ENCODE results near the gene TNS1.

Gene TNS1

DNA sequence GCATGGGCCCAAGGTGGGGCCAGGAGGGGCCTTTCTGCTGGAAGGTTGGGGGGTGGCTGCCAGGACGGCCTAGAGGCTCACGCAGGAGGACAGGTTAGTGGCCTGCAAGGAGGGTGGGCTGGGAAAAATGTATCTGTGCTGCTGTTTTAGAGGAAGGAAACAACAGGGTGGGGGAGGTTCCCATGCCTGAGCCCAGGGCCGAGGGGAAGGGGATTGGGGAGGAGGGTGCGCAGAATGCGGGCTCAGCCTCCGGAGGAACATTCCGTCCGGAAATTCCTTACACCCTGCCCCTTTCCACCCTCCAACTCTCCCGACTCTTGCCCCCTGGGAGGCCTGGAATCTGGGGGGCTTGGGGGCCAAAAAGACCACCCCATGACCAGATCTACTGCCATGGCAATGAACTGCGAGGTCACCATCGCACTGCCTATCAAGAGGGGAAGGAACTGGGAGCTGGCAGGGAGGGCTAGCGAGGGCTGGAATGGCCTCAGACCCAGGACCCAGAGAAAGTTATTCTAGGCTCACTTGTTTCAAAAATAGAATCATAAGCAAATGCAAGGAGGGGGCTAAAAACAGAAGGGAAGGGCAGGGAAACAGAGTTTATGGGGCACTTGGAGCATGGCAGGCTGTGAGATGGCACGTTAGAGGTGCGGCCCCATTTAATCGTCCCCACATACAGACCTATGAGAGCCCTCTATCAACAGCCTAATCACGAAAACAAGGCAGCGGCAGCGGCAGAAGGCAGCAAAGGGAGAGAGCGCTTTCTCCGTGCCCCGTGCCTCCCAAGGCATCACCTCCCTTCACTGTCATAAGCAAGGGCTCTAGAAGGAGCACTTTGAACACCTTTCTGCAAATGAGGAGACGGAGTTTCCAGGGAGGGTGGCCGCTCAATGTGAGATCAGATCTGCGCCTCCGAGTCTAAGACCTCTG lies 90.4 kb downstream of the TNS1 start:
- H3F3A ChIP-seq (ENCODE audit: insufficient read depth, low read length) = no peaks in the 10 kb centered on the region
- no peak overlapping the region for H3K4me3 ChIP-seq (ENCODE audit: low read length)
- no peaks in the 10 kb centered on the region for H3K9me2 ChIP-seq (replicated peaks; ENCODE audit: insufficient read depth, low read length)
- H3K4me2 ChIP-seq (ENCODE audit: low read depth, low read length) = no peak overlapping the region
- no peaks in the 10 kb centered on the region for H3K4me1 ChIP-seq (ENCODE audit: low read length)
- H3K36me3 ChIP-seq (replicated peaks; ENCODE audit: insufficient read depth, low read length) = no peaks in the 10 kb centered on the region
- no peaks in the 10 kb centered on the region for H3K79me2 ChIP-seq (ENCODE audit: low read length)
- TF ChIP-seq, protein P1, sequence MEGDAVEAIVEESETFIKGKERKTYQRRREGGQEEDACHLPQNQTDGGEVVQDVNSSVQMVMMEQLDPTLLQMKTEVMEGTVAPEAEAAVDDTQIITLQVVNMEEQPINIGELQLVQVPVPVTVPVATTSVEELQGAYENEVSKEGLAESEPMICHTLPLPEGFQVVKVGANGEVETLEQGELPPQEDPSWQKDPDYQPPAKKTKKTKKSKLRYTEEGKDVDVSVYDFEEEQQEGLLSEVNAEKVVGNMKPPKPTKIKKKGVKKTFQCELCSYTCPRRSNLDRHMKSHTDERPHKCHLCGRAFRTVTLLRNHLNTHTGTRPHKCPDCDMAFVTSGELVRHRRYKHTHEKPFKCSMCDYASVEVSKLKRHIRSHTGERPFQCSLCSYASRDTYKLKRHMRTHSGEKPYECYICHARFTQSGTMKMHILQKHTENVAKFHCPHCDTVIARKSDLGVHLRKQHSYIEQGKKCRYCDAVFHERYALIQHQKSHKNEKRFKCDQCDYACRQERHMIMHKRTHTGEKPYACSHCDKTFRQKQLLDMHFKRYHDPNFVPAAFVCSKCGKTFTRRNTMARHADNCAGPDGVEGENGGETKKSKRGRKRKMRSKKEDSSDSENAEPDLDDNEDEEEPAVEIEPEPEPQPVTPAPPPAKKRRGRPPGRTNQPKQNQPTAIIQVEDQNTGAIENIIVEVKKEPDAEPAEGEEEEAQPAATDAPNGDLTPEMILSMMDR (IDR thresholded peaks at IDR 0.05; ENCODE audit: low read length) = no peak
- no peak for TF ChIP-seq EZH2 (optimal IDR thresholded peaks at IDR 0.05; ENCODE audit: low read depth, low read length)
- TF ChIP-seq EZH2phosphoT487 (IDR thresholded peaks at IDR 0.05; ENCODE audit: low read length) = no peak
- 0 out of 2 replicates have a peak, but pooled peaks cover 4% of the 10 kb centered on the region for H3K27me3 ChIP-seq (replicated peaks; ENCODE audit: insufficient read depth, low read length)
- no peaks in the 10 kb centered on the region for H3K9me3 ChIP-seq (replicated peaks; ENCODE audit: insufficient read depth, low read length)
- H3K27ac ChIP-seq (ENCODE audit: low read length) = no peak overlapping the region
- no peak for DNase-seq
- H2AFZ ChIP-seq (ENCODE audit: low read length) = no peak overlapping the region
- no peak overlapping the region for H3K9ac ChIP-seq (ENCODE audit: low read length)
- H4K20me1 ChIP-seq (ENCODE audit: insufficient read depth, low read length) = no peaks in the 10 kb centered on the region

DNA sequence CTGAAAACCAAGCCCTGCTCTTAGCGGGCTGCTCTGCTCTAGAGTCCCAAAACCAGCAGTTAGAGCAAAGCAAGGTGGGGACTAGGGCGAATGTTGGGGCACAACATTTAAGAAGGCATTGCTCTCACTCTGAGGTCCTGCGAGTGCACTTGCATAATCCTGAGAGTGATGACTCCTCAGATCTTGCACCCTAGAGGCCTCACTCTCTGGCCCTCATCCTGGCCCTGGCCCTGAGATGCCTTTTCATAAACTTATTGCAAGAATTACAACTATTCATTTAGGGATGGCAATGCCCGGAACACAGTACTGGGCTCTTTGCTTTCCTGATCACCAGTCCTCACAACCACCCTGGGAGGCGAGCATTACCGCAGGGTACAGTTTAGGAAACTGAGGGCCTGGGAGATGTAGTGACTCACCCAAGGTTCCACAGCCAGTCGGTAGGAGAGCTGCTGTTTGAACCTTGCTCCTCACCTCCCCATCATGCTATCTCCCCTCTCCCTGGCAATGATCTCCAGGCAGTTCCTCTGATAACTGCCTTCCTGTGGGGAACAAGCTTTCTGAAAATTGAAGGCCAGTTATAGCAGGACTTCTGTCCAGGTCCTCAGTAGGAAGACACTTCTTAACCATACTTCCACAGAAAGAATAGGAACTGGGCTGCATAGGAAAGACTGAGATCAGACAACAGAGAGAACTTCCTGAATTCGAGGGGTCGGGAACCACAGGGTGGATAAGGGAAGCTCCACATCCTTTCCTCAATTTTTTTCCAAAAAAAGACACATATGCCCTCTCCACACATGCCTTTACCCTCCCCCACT lies 91.3 kb downstream of the TNS1 start:
- Histone ChIP-seq H2AFZ (ENCODE audit: low read length) (no peak overlapping the region), H3F3A (ENCODE audit: insufficient read depth, low read length) (no peaks in the 10 kb centered on the region), H3K27ac (ENCODE audit: low read length) (no peak overlapping the region), H4K20me1 (ENCODE audit: insufficient read depth, low read length) (no peaks in the 10 kb centered on the region), H3K79me2 (ENCODE audit: low read length) (no peaks in the 10 kb centered on the region), H3K27me3 (replicated peaks; ENCODE audit: insufficient read depth, low read length) (peaks cover 4% of the 10 kb centered on the region; the same call in 1 of the 2 replicates), H3K36me3 (replicated peaks; ENCODE audit: insufficient read depth, low read length) (no peaks in the 10 kb centered on the region), H3K4me3 (ENCODE audit: low read length) (no peak overlapping the region), H3K4me2 (ENCODE audit: low read depth, low read length) (no peak overlapping the region), H3K9me3 (replicated peaks; ENCODE audit: insufficient read depth, low read length) (no peaks in the 10 kb centered on the region), H3K9ac (ENCODE audit: low read length) (no peak overlapping the region), H3K9me2 (replicated peaks; ENCODE audit: insufficient read depth, low read length) (no peaks in the 10 kb centered on the region), H3K4me1 (ENCODE audit: low read length) (no peaks in the 10 kb centered on the region)
- no peak for DNase-seq
- TF ChIP-seq, protein P1 (IDR thresholded peaks at IDR 0.05; ENCODE audit: low read length) = no peak
- TF ChIP-seq EZH2phosphoT487 (IDR thresholded peaks at IDR 0.05; ENCODE audit: low read length) = no peak
- TF ChIP-seq EZH2 (optimal IDR thresholded peaks at IDR 0.05; ENCODE audit: low read depth, low read length) = no peak

DNA sequence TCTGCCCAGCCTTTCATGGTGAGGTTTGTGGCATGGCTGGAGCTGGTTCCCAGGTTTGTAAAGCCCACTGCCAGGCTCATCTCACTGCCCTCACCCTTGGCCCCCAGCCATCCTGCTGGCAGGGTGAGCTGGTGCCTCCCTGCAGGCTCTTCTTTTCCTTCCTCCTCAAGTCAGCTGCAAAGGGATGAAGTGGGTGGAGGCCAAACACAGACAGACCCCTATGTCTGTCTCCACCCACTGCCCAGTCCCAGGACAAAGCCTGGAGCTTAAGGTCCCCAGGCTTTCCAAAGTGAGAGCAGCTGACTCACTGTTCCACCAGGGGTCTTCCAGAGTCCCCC lies 92.0 kb downstream of the TNS1 start:
- Histone ChIP-seq H3K4me1 (ENCODE audit: low read length) (no peaks in the 10 kb centered on the region), H3K36me3 (replicated peaks; ENCODE audit: insufficient read depth, low read length) (no peaks in the 10 kb centered on the region), H3K9me2 (replicated peaks; ENCODE audit: insufficient read depth, low read length) (no peaks in the 10 kb centered on the region), H3K4me2 (ENCODE audit: low read depth, low read length) (no peak overlapping the region), H3K4me3 (ENCODE audit: low read length) (no peak overlapping the region), H4K20me1 (ENCODE audit: insufficient read depth, low read length) (no peaks in the 10 kb centered on the region), H3K27ac (ENCODE audit: low read length) (no peak overlapping the region), H3K79me2 (ENCODE audit: low read length) (no peaks in the 10 kb centered on the region), H3K9ac (ENCODE audit: low read length) (no peak overlapping the region), H2AFZ (ENCODE audit: low read length) (no peak overlapping the region), H3K27me3 (replicated peaks; ENCODE audit: insufficient read depth, low read length) (peaks cover 4% of the 10 kb centered on the region; the same call in 1 of the 2 replicates), H3F3A (ENCODE audit: insufficient read depth, low read length) (no peaks in the 10 kb centered on the region), H3K9me3 (replicated peaks; ENCODE audit: insufficient read depth, low read length) (no peaks in the 10 kb centered on the region)
- TF ChIP-seq EZH2 (optimal IDR thresholded peaks at IDR 0.05; ENCODE audit: low read depth, low read length) (no peak), EZH2phosphoT487 (IDR thresholded peaks at IDR 0.05; ENCODE audit: low read length) (no peak)
- TF ChIP-seq, protein P1 (IDR thresholded peaks at IDR 0.05; ENCODE audit: low read length) = no peak
- DNase-seq = no peak

Measured in MM.1S (cell line).